H9 (cell line): Measurements from ENCODE around the gene RBM12. TPM values are rescaled to one million over a fixed set of nuclear protein-coding genes. Genes with fewer than 3 reads are reported as not detected.

Experiments used
- DNase-seq: peaks from one replicate; pipeline ENCODE4 v3.0.0-alpha.2; 2017
- H2AFZ ChIP-seq: one replicate; pipeline ENCODE4 v1.6.1; 2013; ENCODE audit warnings: mild to moderate bottlenecking, low read length, control low read depth, moderate library complexity
- H2AK5ac ChIP-seq: 2 replicates; pipeline ENCODE4 v1.6.1; 2013; ENCODE audit warnings: low read length, control low read depth, mixed read lengths; ENCODE audit not compliant: insufficient read length
- H2BK120ac ChIP-seq: one replicate; pipeline ENCODE4 v1.6.1; 2013; ENCODE audit warnings: low read depth, mild to moderate bottlenecking, low read length, control low read depth, inconsistent platforms; ENCODE audit not compliant: poor library complexity, severe bottlenecking
- H2BK12ac ChIP-seq: 2 replicates; pipeline ENCODE4 v1.6.1; 2013; ENCODE audit warnings: low read length, control low read depth, mixed read lengths, low read depth; ENCODE audit not compliant: insufficient read length
- H2BK15ac ChIP-seq: 2 replicates; pipeline ENCODE4 v1.6.1; 2013; ENCODE audit warnings: low read depth, low read length, control low read depth
- H2BK20ac ChIP-seq: one replicate; pipeline ENCODE4 v1.6.1; 2013; ENCODE audit warnings: low read depth, mild to moderate bottlenecking, low read length, control low read depth, inconsistent platforms; ENCODE audit not compliant: poor library complexity, severe bottlenecking
- H2BK5ac ChIP-seq: 2 replicates; pipeline ENCODE4 v1.6.1; 2013; ENCODE audit warnings: low read length, control low read depth, mixed read lengths; ENCODE audit not compliant: insufficient read length
- H3K14ac ChIP-seq: 2 replicates; pipeline ENCODE4 v1.6.1; 2013; ENCODE audit warnings: low read length, control low read depth; ENCODE audit not compliant: insufficient read depth
- H3K18ac ChIP-seq: 2 replicates; pipeline ENCODE4 v1.6.1; 2013; ENCODE audit warnings: low read depth, mild to moderate bottlenecking, mixed read lengths, low read length, control low read depth; ENCODE audit not compliant: insufficient read length
- H3K23ac ChIP-seq: 2 replicates; pipeline ENCODE4 v1.6.1; 2013; ENCODE audit warnings: low read length, control low read depth, mixed read lengths, low read depth; ENCODE audit not compliant: insufficient read length
- H3K23me2 ChIP-seq: 2 replicates; pipeline ENCODE4 v1.6.1; 2013; ENCODE audit warnings: low read depth, mild to moderate bottlenecking, mixed read lengths, low read length, control low read depth; ENCODE audit not compliant: insufficient read length, poor library complexity, severe bottlenecking
- H3K27ac ChIP-seq: 2 replicates; pipeline ENCODE4 v1.5.1; 2013; ENCODE audit warnings: low read length, control low read depth, mixed read lengths, low read depth; ENCODE audit not compliant: insufficient read length
- H3K27me3 ChIP-seq: 2 replicates; pipeline ENCODE4 v1.6.1; 2013; ENCODE audit warnings: low read length, control low read depth, inconsistent platforms; ENCODE audit not compliant: insufficient read depth
- H3K4ac ChIP-seq: 2 replicates; pipeline ENCODE4 v1.6.1; 2013; ENCODE audit warnings: low read depth, mild to moderate bottlenecking, control low read depth, inconsistent platforms, low read length, moderate library complexity
- H3K4me1 ChIP-seq: 2 replicates; pipeline ENCODE4 v1.6.1; 2013; ENCODE audit warnings: low read length, control low read depth, inconsistent platforms; ENCODE audit not compliant: insufficient read depth
- H3K4me2 ChIP-seq: 2 replicates; pipeline ENCODE4 v1.6.1; 2013; ENCODE audit warnings: low read length, control low read depth, mixed read lengths; ENCODE audit not compliant: insufficient read length, insufficient read depth
- H3K56ac ChIP-seq: 2 replicates; pipeline ENCODE4 v1.6.1; 2013; ENCODE audit warnings: low read depth, mild to moderate bottlenecking, mixed read lengths, low read length, control low read depth; ENCODE audit not compliant: insufficient read length
- H3K79me1 ChIP-seq: 2 replicates; pipeline ENCODE4 v1.6.1; 2013; ENCODE audit warnings: low read depth, mild to moderate bottlenecking, moderate library complexity, low read length, control low read depth, inconsistent platforms; ENCODE audit not compliant: insufficient read depth, poor library complexity, severe bottlenecking
- H3K79me2 ChIP-seq: 2 replicates; pipeline ENCODE4 v1.6.1; 2013; ENCODE audit warnings: low read length, control low read depth, inconsistent platforms; ENCODE audit not compliant: insufficient read depth
- H3K9ac ChIP-seq: 2 replicates; pipeline ENCODE4 v1.6.1; 2013; ENCODE audit warnings: low read length, control low read depth, mixed read lengths; ENCODE audit not compliant: insufficient read length; ENCODE audit errors: extremely low read depth
- H3K9me3 ChIP-seq: one replicate; pipeline ENCODE4 v1.6.1; 2013; ENCODE audit warnings: low read depth, low read length, inconsistent platforms; ENCODE audit not compliant: control insufficient read depth
- H3T11ph ChIP-seq: one replicate; pipeline ENCODE4 v1.6.1; 2013; ENCODE audit warnings: mild to moderate bottlenecking, low read length, control low read depth, inconsistent platforms
- H4K20me1 ChIP-seq: one replicate; pipeline ENCODE4 v1.6.1; 2013; ENCODE audit not compliant: control insufficient read depth, insufficient read length, insufficient read depth
- H4K5ac ChIP-seq: 2 replicates; pipeline ENCODE4 v1.6.1; 2013; ENCODE audit warnings: low read depth, mild to moderate bottlenecking, mixed read lengths, low read length, control low read depth; ENCODE audit not compliant: insufficient read length
- H4K8ac ChIP-seq: replicated peaks from 2 replicates; pipeline ENCODE4 v1.6.1; 2013; ENCODE audit warnings: low read length, control low read depth, mixed read lengths, low read depth; ENCODE audit not compliant: insufficient read length
- H4K91ac ChIP-seq: 2 replicates; pipeline ENCODE4 v1.6.1; 2013; ENCODE audit warnings: low read depth, mild to moderate bottlenecking, moderate library complexity, mixed read lengths, low read length, control low read depth; ENCODE audit not compliant: insufficient read length
- H3K27ac Mint-ChIP-seq, 3 experiments: 2 replicates in 2 of 3; 3 replicates in 1 of 3; pipeline ENCODE4 v1.8.0; 2020 to 2021; ENCODE audit warnings: mixed read lengths in 3 of 3, mild to moderate bottlenecking in 1 of 3, moderate library complexity in 1 of 3
- H3K27me3 Mint-ChIP-seq: 2 replicates; pipeline ENCODE4 v1.8.0; 2021; ENCODE audit warnings: low read depth, mild to moderate bottlenecking, moderate library complexity, mixed read lengths
- H3K36me3 Mint-ChIP-seq, 3 experiments: 2 replicates in 2 of 3; 3 replicates in 1 of 3; pipeline ENCODE4 v1.8.0; 2020 to 2021; ENCODE audit warnings: low read depth in 3 of 3, mixed read lengths in 3 of 3; ENCODE audit not compliant: insufficient read depth in 1 of 3
- H3K4me1 Mint-ChIP-seq, 2 experiments: 2 replicates each; pipeline ENCODE4 v1.8.0; 2020; ENCODE audit warnings: mixed read lengths in 2 of 2
- H3K4me3 Mint-ChIP-seq, 2 experiments: 2 replicates in 1 of 2; 3 replicates in 1 of 2; pipeline ENCODE4 v1.8.0; 2020 to 2021; ENCODE audit warnings: mild to moderate bottlenecking in 2 of 2, mixed read lengths in 2 of 2, moderate library complexity in 1 of 2
- H3K9me3 Mint-ChIP-seq, 2 experiments: 2 replicates in 1 of 2; 3 replicates in 1 of 2; pipeline ENCODE4 v1.8.0; 2020; ENCODE audit warnings: mild to moderate bottlenecking in 2 of 2, mixed read lengths in 2 of 2, moderate library complexity in 1 of 2
- CTCF ChIP-seq: fragments of 200-600 bp; sonication (generic); conservative IDR thresholded peaks from 3 replicates; pipeline ENCODE4 v1.8.0; 2021; ENCODE audit warnings: antibody characterized with exemption, mild to moderate bottlenecking
- WGBS: extraction: QIAGEN DNeasy Blood & Tissue Kit; methylation state at CpG from one replicate; pipeline ENCODE4 v1.1.7; 2013; ENCODE audit warnings: missing lambda C conversion rate, low lambda C conversion rate, mixed read lengths; ENCODE audit not compliant: insufficient read length; ENCODE audit errors: extremely low coverage; 5-methylcytosine and 5-hydroxymethylcytosine counted together
- total RNA-seq: library from RNA; stranded (reverse); gene quantifications from 2 replicates; pipeline ENCODE4 v1.2.1, GENCODE V29; 2021

Gene RBM12
- total RNA-seq, 1 experiment from 2014 or later, result 260 TPM

- no peak overlapping the region for H2BK5ac ChIP-seq
- WGBS, result no CpG with 5 or more reads among the region's 6 CpGs
- H3K18ac ChIP-seq, result no peak overlapping the region
- H2BK15ac ChIP-seq, result no peak overlapping the region
- no peak overlapping the region for H3T11ph ChIP-seq
- no peak overlapping the region for H3K27ac ChIP-seq
- no peaks in the 10 kb centered on the region for H3K9me3 ChIP-seq
- Mint-ChIP-seq H3K27me3 (no peaks in the 10 kb centered on the region), H3K36me3 (peaks cover 2 to 5% (median 5%) of the 10 kb centered on the region in 3 experiments; a peak in 6 of 7 replicates), H3K27ac (peak overlapping the region in 1 of 3 experiments; percentile 1; a peak in 1 of 7 replicates), H3K4me3 (no peak overlapping the region), H3K4me1 (peaks cover 25 to 27% of the 10 kb centered on the region in 2 experiments), H3K9me3 (no peaks in the 10 kb centered on the region)
- peaks cover 6% of the 10 kb centered on the region; the same call in 1 of the 2 replicates for H3K79me2 ChIP-seq
- peaks cover 6% of the 10 kb centered on the region for H3K79me1 ChIP-seq
- no peak overlapping the region for H4K5ac ChIP-seq
- H2BK12ac ChIP-seq, result no peak overlapping the region
- H3K23ac ChIP-seq, result no peak overlapping the region
- H2AFZ ChIP-seq, result no peak overlapping the region
- peaks cover 1% of the 10 kb centered on the region; the same call in 1 of the 2 replicates for H3K4me1 ChIP-seq
- no peak overlapping the region for H3K14ac ChIP-seq
- no peak overlapping the region for H2BK20ac ChIP-seq
- H4K20me1 ChIP-seq, result no peaks in the 10 kb centered on the region
- H3K56ac ChIP-seq, result no peak overlapping the region
- H4K8ac ChIP-seq, result no peak overlapping the region
- no peak overlapping the region for H3K4me2 ChIP-seq
- no peak overlapping the region for H3K4ac ChIP-seq
- H3K27me3 ChIP-seq, result no peaks in the 10 kb centered on the region
- no peak overlapping the region for H2AK5ac ChIP-seq
- no peaks in the 10 kb centered on the region for H3K23me2 ChIP-seq
- no peak overlapping the region for H4K91ac ChIP-seq
- no peak overlapping the region for H2BK120ac ChIP-seq
- TF ChIP-seq CTCF, result no peak
- DNase-seq, result no peak
- no peak overlapping the region for H3K9ac ChIP-seq
Measured at GRCh38 chr20:35637276-35637675, 27.4 kb downstream of the RBM12 start.
